Measurements from ENCODE around the gene UXS1. TPM values are rescaled to one million over a fixed set of nuclear protein-coding genes. Genes with fewer than 3 reads are reported as not detected.
A peak's percentile ranks its signal among the peaks of the same experiment; 100 is the strongest.

Gene UXS1
- total RNA-seq, 1 donor from 2014 or later = 35.6 TPM

DNA sequence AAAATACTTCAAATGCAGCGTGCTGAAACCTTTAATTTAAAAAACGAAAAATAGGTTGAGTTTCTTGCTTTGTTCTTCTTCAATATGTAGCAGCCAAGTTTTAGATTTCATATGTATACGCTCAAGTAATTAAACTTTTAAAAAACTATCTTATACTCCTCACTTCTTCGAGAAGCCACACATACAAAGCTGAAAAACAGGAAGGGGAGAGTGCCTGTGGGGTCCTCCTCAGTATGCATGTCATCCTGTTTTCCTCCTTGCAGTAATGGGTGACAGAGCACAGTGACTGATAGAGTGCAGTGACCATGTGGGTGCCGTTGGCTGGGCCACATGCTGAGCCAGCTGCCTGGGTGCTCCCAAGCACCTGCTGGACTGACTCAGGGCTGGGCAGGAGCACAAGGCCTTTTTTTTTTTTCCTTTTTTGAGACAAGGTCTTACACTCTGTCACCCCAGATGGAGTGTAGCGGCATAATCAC, 33.3 kb downstream of the UXS1 start:
- TF ChIP-seq POLR2A (IDR thresholded peaks at IDR 0.05) (no peak), POLR2AphosphoS5 (IDR thresholded peaks at IDR 0.05; ENCODE audit: insufficient read depth in 1 of 2, low read depth in 1 of 2) (no peak)
- TF ChIP-seq, protein P1, sequence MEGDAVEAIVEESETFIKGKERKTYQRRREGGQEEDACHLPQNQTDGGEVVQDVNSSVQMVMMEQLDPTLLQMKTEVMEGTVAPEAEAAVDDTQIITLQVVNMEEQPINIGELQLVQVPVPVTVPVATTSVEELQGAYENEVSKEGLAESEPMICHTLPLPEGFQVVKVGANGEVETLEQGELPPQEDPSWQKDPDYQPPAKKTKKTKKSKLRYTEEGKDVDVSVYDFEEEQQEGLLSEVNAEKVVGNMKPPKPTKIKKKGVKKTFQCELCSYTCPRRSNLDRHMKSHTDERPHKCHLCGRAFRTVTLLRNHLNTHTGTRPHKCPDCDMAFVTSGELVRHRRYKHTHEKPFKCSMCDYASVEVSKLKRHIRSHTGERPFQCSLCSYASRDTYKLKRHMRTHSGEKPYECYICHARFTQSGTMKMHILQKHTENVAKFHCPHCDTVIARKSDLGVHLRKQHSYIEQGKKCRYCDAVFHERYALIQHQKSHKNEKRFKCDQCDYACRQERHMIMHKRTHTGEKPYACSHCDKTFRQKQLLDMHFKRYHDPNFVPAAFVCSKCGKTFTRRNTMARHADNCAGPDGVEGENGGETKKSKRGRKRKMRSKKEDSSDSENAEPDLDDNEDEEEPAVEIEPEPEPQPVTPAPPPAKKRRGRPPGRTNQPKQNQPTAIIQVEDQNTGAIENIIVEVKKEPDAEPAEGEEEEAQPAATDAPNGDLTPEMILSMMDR (IDR thresholded peaks at IDR 0.05) = no peak
- Histone ChIP-seq H3K27me3 (no peaks in the 10 kb centered on the region), H3K9me3 (no peaks in the 10 kb centered on the region), H3K4me3 (no peak overlapping the region), H3K36me3 (peaks cover 0 to 11% of the 10 kb centered on the region in 2 donors), H3K27ac (no peak overlapping the region), H3K4me1 (no peaks in the 10 kb centered on the region)
- DNase-seq (ENCODE audit: extremely low spot score in 2 of 2) = no peak
- intact Hi-C loops (cut with DNase I) = no loop called here

DNA sequence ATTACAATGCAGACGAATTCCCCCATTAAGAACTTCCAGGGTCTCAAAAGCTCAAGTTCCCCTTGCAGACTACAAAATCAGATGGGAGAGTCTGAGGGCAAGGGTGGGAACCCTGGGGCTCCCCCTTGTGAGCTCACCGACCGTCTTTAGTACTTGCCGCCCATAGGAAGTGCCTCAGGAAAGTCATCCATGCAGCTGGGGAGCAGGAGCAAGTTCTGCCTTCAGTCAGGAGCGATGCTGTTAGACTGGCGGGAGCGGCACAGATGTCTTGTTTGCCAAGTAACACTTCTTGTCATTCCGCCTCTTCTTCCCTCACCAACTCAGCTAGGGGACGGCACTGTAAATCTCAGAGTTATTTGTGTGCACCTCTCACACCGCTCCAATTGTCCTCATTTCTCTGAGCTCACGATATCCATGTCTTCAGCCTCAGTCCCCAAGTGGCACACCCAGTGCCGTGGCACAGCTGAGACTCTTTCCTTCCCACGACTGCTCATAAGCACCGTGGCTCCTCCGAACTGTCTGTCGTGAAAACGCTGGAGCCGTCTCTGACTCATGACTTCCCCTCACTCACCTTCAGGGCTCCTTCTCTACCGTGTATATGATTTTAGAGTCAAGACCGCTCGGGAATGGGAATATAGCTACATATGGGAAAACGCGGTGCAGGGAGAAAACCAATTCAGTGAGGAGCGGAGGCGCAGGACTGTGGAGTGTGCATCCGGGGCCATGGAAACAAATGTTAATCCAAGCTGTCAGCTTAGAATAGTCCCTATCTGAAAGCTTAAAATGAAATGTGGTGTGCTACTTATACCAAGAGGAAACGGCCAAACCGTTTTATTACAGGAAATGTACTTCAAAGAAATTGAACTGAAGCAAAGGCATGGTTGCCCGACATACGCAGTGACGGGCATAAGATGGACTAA, 34.0 kb downstream of the UXS1 start:
- intact Hi-C loops (cut with DNase I) = no loop called here
- no peak overlapping the region for H3K27ac ChIP-seq
- no peaks in the 10 kb centered on the region for H3K9me3 ChIP-seq
- H3K36me3 ChIP-seq = peaks cover 0 to 17% of the 10 kb centered on the region in 2 donors
- no peaks in the 10 kb centered on the region for H3K4me1 ChIP-seq
- H3K4me3 ChIP-seq = peak overlapping the region; percentile 13 to 16
- no peaks in the 10 kb centered on the region for H3K27me3 ChIP-seq
- TF ChIP-seq POLR2A (IDR thresholded peaks at IDR 0.05) = no peak
- TF ChIP-seq, protein P1 (IDR thresholded peaks at IDR 0.05) = no peak
- TF ChIP-seq POLR2AphosphoS5 (IDR thresholded peaks at IDR 0.05; ENCODE audit: insufficient read depth in 1 of 2, low read depth in 1 of 2) = no peak
- DNase-seq (ENCODE audit: extremely low spot score in 2 of 2) = no peak

DNA sequence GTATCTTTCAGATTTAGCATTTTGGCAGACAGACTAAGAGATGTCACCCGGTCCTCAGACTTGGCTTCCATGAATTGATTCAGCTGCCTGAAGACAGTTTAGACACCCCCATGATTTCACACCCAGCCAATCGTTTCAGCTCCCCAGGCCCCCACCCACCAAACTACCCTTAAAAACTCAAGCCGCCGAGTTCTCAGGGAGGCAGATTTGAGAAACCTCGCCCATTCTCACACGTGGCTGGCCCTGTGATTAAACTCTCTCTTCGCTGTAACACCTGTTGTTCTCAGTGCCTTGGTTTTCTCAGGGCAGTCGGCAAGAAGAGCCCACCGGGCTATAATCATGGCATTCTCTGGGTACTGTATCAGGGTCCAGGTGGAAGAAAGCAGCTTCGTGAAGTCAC, 35.2 kb downstream of the UXS1 start:
- intact Hi-C loops (cut with DNase I) = no loop called here
- H3K9me3 ChIP-seq = peaks cover 3% of the 10 kb centered on the region
- no peak overlapping the region for H3K4me3 ChIP-seq
- H3K27ac ChIP-seq = no peak overlapping the region
- no peaks in the 10 kb centered on the region for H3K4me1 ChIP-seq
- peaks cover 0 to 25% of the 10 kb centered on the region in 2 donors for H3K36me3 ChIP-seq
- no peak for DNase-seq (ENCODE audit: extremely low spot score in 2 of 2)
- no peaks in the 10 kb centered on the region for H3K27me3 ChIP-seq
- TF ChIP-seq POLR2A (IDR thresholded peaks at IDR 0.05) (no peak), POLR2AphosphoS5 (IDR thresholded peaks at IDR 0.05; ENCODE audit: insufficient read depth in 1 of 2, low read depth in 1 of 2) (no peak)
- TF ChIP-seq, protein P1 (IDR thresholded peaks at IDR 0.05) = no peak

DNA sequence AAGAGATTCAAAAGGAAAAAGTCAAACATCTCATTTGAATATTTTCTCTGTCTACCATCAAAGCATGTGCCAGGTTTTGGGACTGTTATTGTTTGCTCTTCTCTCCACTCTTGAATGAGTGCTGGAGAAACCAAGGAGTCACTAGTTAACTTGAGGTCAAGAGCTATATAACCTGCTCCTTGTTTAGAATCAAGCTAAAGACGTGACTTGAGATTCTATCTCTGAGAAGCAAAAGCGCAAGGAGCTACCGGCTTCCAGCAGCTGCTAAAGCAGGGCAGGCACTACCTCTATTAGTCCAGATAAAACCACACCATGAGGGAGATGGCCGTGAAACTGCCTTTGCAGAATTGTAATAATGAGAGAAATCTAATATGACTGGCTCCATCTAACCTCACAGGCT, 36.0 kb downstream of the UXS1 start:
- Histone ChIP-seq H3K36me3 (peaks cover 0 to 25% of the 10 kb centered on the region in 2 donors), H3K27me3 (no peaks in the 10 kb centered on the region), H3K27ac (no peak overlapping the region), H3K9me3 (peaks cover 3% of the 10 kb centered on the region), H3K4me1 (no peaks in the 10 kb centered on the region), H3K4me3 (no peak overlapping the region)
- TF ChIP-seq POLR2AphosphoS5 (IDR thresholded peaks at IDR 0.05; ENCODE audit: insufficient read depth in 1 of 2, low read depth in 1 of 2) (no peak), POLR2A (IDR thresholded peaks at IDR 0.05) (no peak)
- TF ChIP-seq, protein P1 (IDR thresholded peaks at IDR 0.05) = no peak
- DNase-seq (ENCODE audit: extremely low spot score in 2 of 2) = no peak
- intact Hi-C loops (cut with DNase I) = no loop called here

DNA sequence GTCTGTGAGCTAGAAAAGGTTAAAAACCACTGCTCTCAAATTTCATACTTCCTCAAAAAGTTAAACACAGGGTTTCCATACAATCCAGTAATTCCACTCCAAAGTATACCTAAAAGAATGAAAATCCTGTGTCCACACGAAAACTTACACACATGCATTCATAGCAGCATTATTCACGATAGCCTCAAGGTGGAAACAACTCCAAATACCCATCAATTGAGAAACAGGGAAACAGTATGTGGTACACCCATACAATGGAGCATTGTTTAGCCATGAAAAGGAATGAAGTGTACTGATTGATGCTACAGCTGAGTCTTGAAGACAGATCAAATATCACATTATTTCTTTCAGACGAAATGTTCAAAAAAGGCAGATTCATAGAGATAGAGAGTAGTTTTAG, 36.7 kb downstream of the UXS1 start:
- peaks cover 0 to 21% of the 10 kb centered on the region in 2 donors for H3K36me3 ChIP-seq
- DNase-seq (ENCODE audit: extremely low spot score in 2 of 2) = no peak
- H3K27ac ChIP-seq = no peak overlapping the region
- intact Hi-C loops (cut with DNase I) = no loop called here
- no peak overlapping the region for H3K4me3 ChIP-seq
- TF ChIP-seq, protein P1 (IDR thresholded peaks at IDR 0.05) = no peak
- TF ChIP-seq POLR2A (IDR thresholded peaks at IDR 0.05) = no peak
- no peak for TF ChIP-seq POLR2AphosphoS5 (IDR thresholded peaks at IDR 0.05; ENCODE audit: insufficient read depth in 1 of 2, low read depth in 1 of 2)
- H3K4me1 ChIP-seq = no peaks in the 10 kb centered on the region
- H3K9me3 ChIP-seq = peaks cover 3% of the 10 kb centered on the region
- H3K27me3 ChIP-seq = no peaks in the 10 kb centered on the region
